ENCODE measurements around the gene BRINP3.

The BRINP3 gene

DNA sequence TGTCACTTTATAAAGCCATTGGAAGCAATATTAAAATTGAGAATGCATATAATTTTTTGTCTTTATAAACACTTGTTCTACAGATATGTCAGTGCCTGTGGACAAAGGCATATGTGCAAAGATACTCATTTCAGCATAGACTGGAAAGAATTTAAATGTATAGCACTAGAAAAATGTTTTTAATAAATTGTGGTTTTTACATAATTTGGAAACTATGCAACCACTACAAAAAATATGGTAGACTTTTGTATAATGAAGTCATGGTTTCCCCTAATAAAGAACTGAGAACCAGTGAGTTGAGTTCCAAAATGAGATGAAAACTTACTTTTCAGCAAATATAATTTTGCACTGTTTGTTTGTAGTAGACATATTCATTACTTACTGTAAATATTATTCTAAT, 48.5 kb downstream of the BRINP3 start:
- no peak overlapping the region for H3K27ac Mint-ChIP-seq
- ATAC-seq (replicated peaks): no peak
- peaks cover 0 to 11% of the 10 kb centered on the region in 2 donors for H3K9me3 Mint-ChIP-seq
- no peaks in the 10 kb centered on the region for H3K4me1 Mint-ChIP-seq (ENCODE audit: low read depth in 2 of 2)
- DNase-seq: no peak
- no peaks in the 10 kb centered on the region for H3K36me3 Mint-ChIP-seq (ENCODE audit: insufficient read depth)
- no peaks in the 10 kb centered on the region for H3K27me3 Mint-ChIP-seq
- no peak overlapping the region for H3K4me3 Mint-ChIP-seq

DNA sequence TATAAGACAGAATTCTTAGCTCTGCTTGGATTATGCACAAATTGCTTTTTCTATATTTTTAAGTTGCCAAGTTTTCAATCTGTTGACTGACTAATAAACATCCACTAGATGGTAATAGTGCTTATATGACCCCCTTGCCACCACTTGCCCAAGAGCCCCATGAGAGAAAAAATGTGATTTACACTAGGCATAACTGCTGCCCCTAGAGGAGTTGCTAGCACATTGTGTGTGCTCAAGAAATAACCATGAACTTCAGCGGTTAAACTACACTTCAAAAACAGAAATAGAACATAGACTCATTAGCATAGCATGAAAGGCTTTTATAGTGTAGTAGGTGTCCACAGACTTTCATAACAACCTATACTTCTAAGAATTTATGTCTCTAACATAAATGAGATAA, 61.4 kb downstream of the BRINP3 start:
- Mint-ChIP-seq H3K27ac (no peak overlapping the region), H3K27me3 (no peaks in the 10 kb centered on the region), H3K4me3 (no peak overlapping the region), H3K36me3 (ENCODE audit: insufficient read depth) (no peaks in the 10 kb centered on the region), H3K9me3 (peaks cover 0 to 2% of the 10 kb centered on the region in 2 donors), H3K4me1 (ENCODE audit: low read depth in 2 of 2) (no peaks in the 10 kb centered on the region)
- no peak for DNase-seq
- ATAC-seq (replicated peaks): no peak

DNA sequence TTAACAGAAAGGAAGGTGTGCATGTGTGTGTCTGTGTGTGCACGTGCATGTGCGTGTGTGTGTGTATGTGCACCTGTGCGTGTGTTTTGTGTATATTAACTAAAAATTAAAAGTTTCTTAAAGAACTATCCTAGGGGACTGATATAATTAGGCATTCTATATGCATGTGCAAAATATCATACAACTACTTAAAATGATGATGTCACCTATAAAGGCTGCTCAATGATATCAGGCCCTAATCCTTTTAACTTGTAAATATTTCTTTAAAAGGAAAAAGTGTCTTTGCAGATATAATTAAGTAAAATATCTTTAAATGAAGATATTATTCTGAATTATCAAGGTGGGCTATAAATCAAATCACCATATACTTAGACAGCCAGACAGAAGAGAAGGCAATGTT, 64.5 kb downstream of the BRINP3 start:
- H3K4me1 Mint-ChIP-seq (ENCODE audit: low read depth in 2 of 2): no peaks in the 10 kb centered on the region
- DNase-seq: no peak
- no peaks in the 10 kb centered on the region for H3K27me3 Mint-ChIP-seq
- no peak overlapping the region for H3K4me3 Mint-ChIP-seq
- H3K36me3 Mint-ChIP-seq (ENCODE audit: insufficient read depth): no peaks in the 10 kb centered on the region
- ATAC-seq (replicated peaks): no peak
- peaks cover 0 to 6% of the 10 kb centered on the region in 2 donors for H3K9me3 Mint-ChIP-seq
- no peak overlapping the region for H3K27ac Mint-ChIP-seq

DNA sequence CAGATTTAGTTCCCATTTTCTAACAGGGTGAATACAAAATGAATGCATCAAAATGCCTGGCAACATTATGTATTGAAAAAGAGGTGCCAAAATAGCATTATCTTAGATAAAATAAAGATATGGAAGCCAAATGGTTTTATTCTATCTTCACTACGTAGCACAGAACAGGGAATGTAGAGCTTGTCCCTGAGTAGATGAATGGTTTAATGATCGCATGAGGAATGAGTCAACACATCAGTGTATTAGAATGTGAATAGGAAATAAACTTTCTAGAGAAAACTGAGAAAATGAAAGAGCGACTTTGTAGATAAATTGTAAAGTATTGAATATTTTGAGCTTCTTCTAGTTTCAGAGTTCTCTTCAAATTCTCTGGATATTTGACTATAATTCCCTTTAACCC, 74.3 kb downstream of the BRINP3 start:
- DNase-seq: no peak
- no peaks in the 10 kb centered on the region for H3K27me3 Mint-ChIP-seq
- H3K9me3 Mint-ChIP-seq: peaks cover 0 to 2% of the 10 kb centered on the region in 2 donors
- H3K36me3 Mint-ChIP-seq (ENCODE audit: insufficient read depth): no peaks in the 10 kb centered on the region
- no peak overlapping the region for H3K4me3 Mint-ChIP-seq
- no peak for ATAC-seq (replicated peaks)
- H3K27ac Mint-ChIP-seq: no peak overlapping the region
- no peaks in the 10 kb centered on the region for H3K4me1 Mint-ChIP-seq (ENCODE audit: low read depth in 2 of 2)

DNA sequence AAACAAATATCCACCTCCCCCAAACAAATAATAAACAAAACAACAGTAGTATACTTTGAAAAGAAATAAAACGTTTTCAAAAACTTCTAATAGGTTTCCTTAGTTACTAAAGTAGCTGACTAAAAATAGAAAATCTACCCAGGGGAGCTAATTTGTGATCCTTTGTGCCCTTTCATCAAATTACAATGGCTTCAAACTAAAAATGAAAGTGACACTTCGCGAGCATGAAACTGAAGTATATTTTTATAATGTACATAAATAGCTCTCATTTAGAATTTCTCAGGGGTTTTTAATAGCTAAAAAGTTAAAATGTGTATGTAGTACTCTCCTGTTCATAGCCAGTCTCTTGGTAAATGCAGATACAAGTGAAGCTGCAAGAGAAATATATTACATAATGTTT, 78.4 kb downstream of the BRINP3 start:
- H3K27me3 Mint-ChIP-seq: no peaks in the 10 kb centered on the region
- H3K4me1 Mint-ChIP-seq (ENCODE audit: low read depth in 2 of 2): no peaks in the 10 kb centered on the region
- no peak overlapping the region for H3K27ac Mint-ChIP-seq
- H3K9me3 Mint-ChIP-seq: peaks cover 0 to 4% of the 10 kb centered on the region in 2 donors
- DNase-seq (no peak), ATAC-seq (replicated peaks) (no peak)
- no peaks in the 10 kb centered on the region for H3K36me3 Mint-ChIP-seq (ENCODE audit: insufficient read depth)
- H3K4me3 Mint-ChIP-seq: no peak overlapping the region

DNA sequence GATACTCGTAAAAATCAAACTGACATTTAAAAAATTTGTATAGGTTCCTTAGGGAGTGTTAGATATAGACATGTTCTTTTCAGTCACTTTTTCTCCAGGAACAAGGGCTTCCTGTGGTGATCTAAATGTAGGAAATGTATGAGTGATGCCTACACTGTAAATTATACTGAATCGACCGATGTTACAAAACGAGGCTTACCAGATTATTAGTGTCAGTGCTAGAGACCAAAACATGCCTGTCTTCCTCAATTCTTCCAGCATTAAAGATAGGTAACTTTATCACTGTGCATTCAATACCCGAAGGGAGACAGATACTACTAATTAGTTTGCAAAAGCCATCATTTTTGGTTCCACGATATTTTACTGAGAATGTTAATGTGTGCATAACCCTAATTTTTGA, 86.1 kb downstream of the BRINP3 start:
- Mint-ChIP-seq H3K4me3 (no peak overlapping the region), H3K27ac (no peak overlapping the region), H3K4me1 (ENCODE audit: low read depth in 2 of 2) (no peaks in the 10 kb centered on the region), H3K36me3 (ENCODE audit: insufficient read depth) (no peaks in the 10 kb centered on the region), H3K27me3 (no peaks in the 10 kb centered on the region), H3K9me3 (peaks cover 8 to 23% of the 10 kb centered on the region in 2 donors)
- ATAC-seq (replicated peaks) (no peak), DNase-seq (no peak)

DNA sequence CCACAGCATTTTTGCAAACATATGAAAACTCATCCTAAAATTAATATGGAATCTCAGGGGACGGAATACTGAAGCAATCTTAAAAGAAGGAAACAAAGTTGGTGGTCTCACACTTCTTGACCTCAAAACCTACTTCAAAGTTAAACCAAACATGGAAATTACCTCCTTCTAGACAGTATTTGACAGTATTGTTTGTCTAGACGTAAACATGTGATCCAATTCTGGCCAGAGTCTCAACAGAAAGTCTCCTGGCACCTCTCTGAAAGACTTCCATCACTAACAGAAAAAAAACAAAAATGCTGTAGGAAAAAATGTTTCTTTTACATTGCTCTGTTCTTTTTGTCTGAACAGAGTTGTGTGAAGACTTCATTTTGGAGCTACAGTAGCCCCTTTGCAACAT, 99.7 kb downstream of the BRINP3 start:
- no peaks in the 10 kb centered on the region for H3K36me3 Mint-ChIP-seq (ENCODE audit: insufficient read depth)
- peaks cover 6 to 16% of the 10 kb centered on the region in 2 donors for H3K9me3 Mint-ChIP-seq
- H3K27me3 Mint-ChIP-seq: no peaks in the 10 kb centered on the region
- no peak overlapping the region for H3K4me3 Mint-ChIP-seq
- DNase-seq: no peak
- H3K4me1 Mint-ChIP-seq (ENCODE audit: low read depth in 2 of 2): no peaks in the 10 kb centered on the region
- ATAC-seq (replicated peaks): no peak
- H3K27ac Mint-ChIP-seq: no peak overlapping the region

DNA sequence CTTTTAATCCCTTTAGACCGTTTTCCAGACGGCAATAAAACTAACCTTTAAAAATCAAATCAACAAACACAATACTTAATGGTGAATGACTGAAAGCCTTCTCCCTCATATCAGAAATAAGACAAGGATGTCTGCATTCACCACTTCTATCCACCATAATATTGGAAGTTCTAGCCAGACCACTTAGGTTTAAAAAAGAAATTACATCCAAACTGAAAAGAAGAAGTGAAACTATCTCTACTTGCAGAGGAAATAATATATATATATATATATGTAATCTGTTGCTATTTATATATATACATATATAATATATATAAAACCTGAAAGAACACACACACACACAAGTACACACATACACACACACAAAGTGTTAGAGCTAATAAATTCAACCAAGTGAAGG, 100.4 kb downstream of the BRINP3 start:
- no peak for DNase-seq
- Mint-ChIP-seq H3K36me3 (ENCODE audit: insufficient read depth) (no peaks in the 10 kb centered on the region), H3K27me3 (no peaks in the 10 kb centered on the region), H3K27ac (no peak overlapping the region), H3K4me1 (ENCODE audit: low read depth in 2 of 2) (no peaks in the 10 kb centered on the region), H3K9me3 (peaks cover 6 to 14% of the 10 kb centered on the region in 2 donors), H3K4me3 (no peak overlapping the region)
- no peak for ATAC-seq (replicated peaks)

DNA sequence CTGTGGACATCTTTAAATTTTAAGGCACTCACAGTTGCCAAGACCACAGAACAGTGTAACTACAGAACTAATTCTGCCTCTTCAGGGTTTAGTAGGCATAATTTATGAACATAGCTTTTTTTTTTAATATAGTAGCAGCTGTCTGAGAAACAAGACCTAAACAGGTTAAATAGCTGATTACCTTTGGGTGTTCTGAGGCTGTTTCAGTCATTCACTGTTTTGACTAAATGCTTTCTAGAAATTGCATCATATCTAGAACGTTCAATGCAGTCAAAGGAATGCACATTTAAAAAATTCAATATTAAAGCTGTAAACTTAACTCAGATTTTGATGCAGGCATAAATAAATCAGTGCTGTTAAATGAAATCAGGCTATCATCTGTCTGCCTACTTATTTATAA, 101.6 kb downstream of the BRINP3 start:
- Mint-ChIP-seq H3K9me3 (peaks cover 6 to 9% of the 10 kb centered on the region in 2 donors), H3K36me3 (ENCODE audit: insufficient read depth) (no peaks in the 10 kb centered on the region), H3K4me1 (ENCODE audit: low read depth in 2 of 2) (no peaks in the 10 kb centered on the region), H3K27ac (no peak overlapping the region), H3K27me3 (no peaks in the 10 kb centered on the region), H3K4me3 (no peak overlapping the region)
- DNase-seq: no peak
- no peak for ATAC-seq (replicated peaks)

DNA sequence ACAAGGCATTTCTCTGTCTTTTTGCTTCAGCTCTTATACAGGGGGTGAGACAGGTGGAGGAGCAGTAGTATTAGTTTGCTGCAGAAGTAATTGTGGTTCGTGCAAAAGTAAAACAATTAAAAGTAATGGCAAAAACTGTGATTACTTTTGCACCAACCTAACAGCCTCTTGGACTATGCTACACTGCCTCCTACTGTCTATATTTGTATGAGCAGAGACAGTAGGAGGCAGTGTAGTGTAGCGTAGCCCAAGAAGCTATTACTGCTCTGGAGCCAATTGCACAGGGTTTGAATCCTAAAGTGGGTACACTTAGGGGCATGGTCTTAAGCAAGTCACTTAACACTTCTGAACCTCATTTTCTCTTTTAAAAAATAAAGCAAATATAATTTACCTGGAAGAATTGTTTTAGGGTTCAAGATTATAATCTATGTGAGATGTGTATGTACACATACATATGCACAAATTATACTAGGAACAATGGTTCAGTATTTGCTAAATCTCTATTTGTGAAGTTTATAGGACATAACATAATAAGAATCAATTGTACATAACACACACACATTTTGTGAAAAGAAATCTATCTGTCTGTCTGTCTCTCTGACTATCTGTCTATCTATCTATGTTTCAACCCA, 103.8 kb downstream of the BRINP3 start:
- no peak for DNase-seq
- Mint-ChIP-seq H3K9me3 (peaks cover 1 to 4% of the 10 kb centered on the region in 2 donors), H3K4me3 (no peak overlapping the region), H3K27ac (no peak overlapping the region), H3K27me3 (no peaks in the 10 kb centered on the region), H3K36me3 (ENCODE audit: insufficient read depth) (no peaks in the 10 kb centered on the region), H3K4me1 (ENCODE audit: low read depth in 2 of 2) (no peaks in the 10 kb centered on the region)
- ATAC-seq (replicated peaks): no peak

DNA sequence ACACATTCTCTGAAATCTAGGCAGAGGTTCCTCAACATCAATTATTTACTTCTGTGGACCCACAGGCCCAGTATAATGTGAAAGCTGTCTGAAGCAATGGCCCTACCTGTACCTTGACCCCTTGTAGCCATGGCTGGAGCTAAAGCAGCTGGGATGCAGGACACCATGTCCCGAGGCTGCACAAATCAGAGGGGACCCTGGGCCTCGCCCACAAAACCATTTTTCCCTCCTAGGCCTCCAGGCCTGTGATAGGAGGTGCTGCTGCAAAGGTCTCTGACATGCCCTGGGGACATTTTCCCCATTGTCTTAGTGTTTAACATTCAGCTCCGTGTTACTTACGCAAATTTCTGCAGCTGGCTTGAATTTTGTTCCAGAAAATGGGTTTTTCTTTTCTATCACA, 110.5 kb downstream of the BRINP3 start:
- Mint-ChIP-seq H3K27ac (no peak overlapping the region), H3K4me1 (ENCODE audit: low read depth in 2 of 2) (no peaks in the 10 kb centered on the region), H3K27me3 (no peaks in the 10 kb centered on the region), H3K4me3 (no peak overlapping the region), H3K36me3 (ENCODE audit: insufficient read depth) (no peaks in the 10 kb centered on the region), H3K9me3 (peaks cover 10 to 23% of the 10 kb centered on the region in 2 donors)
- ATAC-seq (replicated peaks) (no peak), DNase-seq (no peak)

DNA sequence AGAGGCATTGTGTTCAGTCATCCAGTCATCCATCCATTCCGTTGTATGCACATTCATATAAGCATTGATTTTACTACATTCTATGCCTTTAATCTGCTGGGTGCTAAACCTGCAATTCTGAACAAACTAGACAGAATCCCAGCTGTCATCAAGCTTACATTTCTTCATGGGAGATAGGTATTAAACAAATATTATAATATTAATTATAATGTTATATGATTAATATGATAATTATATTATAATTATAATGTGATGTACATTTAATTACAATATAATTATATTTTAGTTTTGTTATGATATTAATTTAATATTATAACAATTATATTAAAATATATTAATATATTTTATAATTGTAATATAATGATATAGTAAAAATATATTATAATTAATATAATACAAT, 112.4 kb downstream of the BRINP3 start:
- Mint-ChIP-seq H3K27ac (no peak overlapping the region), H3K4me3 (no peak overlapping the region), H3K9me3 (peaks cover 10 to 31% of the 10 kb centered on the region in 2 donors), H3K4me1 (ENCODE audit: low read depth in 2 of 2) (no peaks in the 10 kb centered on the region), H3K36me3 (ENCODE audit: insufficient read depth) (no peaks in the 10 kb centered on the region), H3K27me3 (no peaks in the 10 kb centered on the region)
- ATAC-seq (replicated peaks) (no peak), DNase-seq (no peak)

DNA sequence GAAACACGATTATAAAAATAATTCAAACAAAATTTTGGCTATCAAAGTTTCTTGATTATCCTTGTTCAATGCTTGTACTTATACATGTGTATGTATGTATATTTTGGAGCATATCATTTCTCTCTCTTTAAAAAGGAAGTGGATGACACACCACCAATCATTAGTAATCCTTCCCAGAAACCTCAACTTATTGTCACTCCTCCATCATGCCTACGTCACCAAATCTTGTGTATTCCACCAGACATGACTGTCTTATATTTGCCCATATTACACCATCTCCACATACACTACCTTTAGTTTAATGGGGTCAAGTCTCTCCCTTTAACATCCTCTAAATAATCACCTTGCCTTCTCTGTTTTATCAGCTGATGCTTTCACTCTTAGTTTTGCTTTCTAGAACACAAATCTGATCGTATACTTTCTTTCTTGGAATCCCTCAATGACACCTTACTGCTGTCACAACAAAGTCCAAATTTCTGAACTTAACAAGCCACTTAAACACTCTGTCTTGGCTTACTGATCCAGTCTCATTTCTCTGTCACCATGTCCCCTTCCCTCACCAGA, 124.0 kb downstream of the BRINP3 start:
- H3K4me3 Mint-ChIP-seq: no peak overlapping the region
- H3K9me3 Mint-ChIP-seq: peaks cover 5 to 6% of the 10 kb centered on the region in 2 donors
- H3K27me3 Mint-ChIP-seq: no peaks in the 10 kb centered on the region
- no peak for ATAC-seq (replicated peaks)
- H3K36me3 Mint-ChIP-seq (ENCODE audit: insufficient read depth): no peaks in the 10 kb centered on the region
- H3K27ac Mint-ChIP-seq: no peak overlapping the region
- DNase-seq: no peak
- no peaks in the 10 kb centered on the region for H3K4me1 Mint-ChIP-seq (ENCODE audit: low read depth in 2 of 2)

DNA sequence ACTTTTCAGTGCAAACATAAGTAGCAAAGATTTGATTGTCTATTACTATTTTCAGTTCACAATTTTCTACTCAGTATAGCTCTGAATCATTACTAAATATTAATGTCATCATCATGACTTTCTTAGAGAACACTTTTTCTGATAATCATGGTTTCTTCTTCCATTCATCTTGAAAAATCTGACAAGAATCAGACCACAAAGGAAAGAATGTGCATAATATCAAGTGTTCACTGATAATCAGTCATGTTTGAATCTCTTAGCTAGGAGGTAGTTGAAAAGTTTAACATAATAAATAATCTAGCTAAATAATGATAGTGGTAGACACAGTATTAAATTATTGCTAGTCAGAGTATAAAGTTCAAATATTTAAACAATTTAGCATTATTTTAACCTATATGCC, 133.2 kb downstream of the BRINP3 start:
- peaks cover 3 to 5% of the 10 kb centered on the region in 2 donors for H3K9me3 Mint-ChIP-seq
- no peak overlapping the region for H3K4me3 Mint-ChIP-seq
- no peak overlapping the region for H3K27ac Mint-ChIP-seq
- H3K4me1 Mint-ChIP-seq (ENCODE audit: low read depth in 2 of 2): no peaks in the 10 kb centered on the region
- H3K36me3 Mint-ChIP-seq (ENCODE audit: insufficient read depth): no peaks in the 10 kb centered on the region
- no peaks in the 10 kb centered on the region for H3K27me3 Mint-ChIP-seq
- ATAC-seq (replicated peaks) (no peak), DNase-seq (no peak)
